Right hindlimb (tissue), 1 donor: ENCODE data around the gene F13A1.
A peak's percentile ranks its signal among the peaks of the same experiment; 100 is the strongest.

ENCODE experiments used
- DNase-seq: peaks from one replicate; pipeline ENCODE4 v3.0.0-alpha.2; 2018

Gene F13A1

GRCh38 chr6:6319952-6320811 is at the start of gene F13A1:
Gene F13A1, minus strand, starts transcription at chr6:6320662. Its CDS starts 1,998 bp downstream, at chr6:6318664.
- DNase-seq: peak; percentile 23

GRCh38 chr6:6368684-6369052 is 48.2 kb upstream of the F13A1 start:
- no peak for DNase-seq

- no peak for DNase-seq
Measured at GRCh38 chr6:6368040-6368683, 47.7 kb upstream of the F13A1 start.

GRCh38 chr6:6366803-6367202 is 46.3 kb upstream of the F13A1 start:
- DNase-seq: no peak

- DNase-seq: no peak
Measured at GRCh38 chr6:6365242-6365641, 44.8 kb upstream of the F13A1 start.

- DNase-seq: no peak
Measured at GRCh38 chr6:6362056-6362840, 41.8 kb upstream of the F13A1 start.

GRCh38 chr6:6357530-6357929 is 37.1 kb upstream of the F13A1 start:
- DNase-seq: no peak

GRCh38 chr6:6357032-6357431 is 36.6 kb upstream of the F13A1 start:
- DNase-seq: no peak

GRCh38 chr6:6352772-6353171 is 32.3 kb upstream of the F13A1 start:
- no peak for DNase-seq

GRCh38 chr6:6351511-6352025 is 31.1 kb upstream of the F13A1 start:
- DNase-seq: no peak

- DNase-seq: no peak
Measured at GRCh38 chr6:6350696-6351095, 30.2 kb upstream of the F13A1 start.

- no peak for DNase-seq
Measured at GRCh38 chr6:6348256-6348655, 27.8 kb upstream of the F13A1 start.

- no peak for DNase-seq
Measured at GRCh38 chr6:6346427-6347023, 26.1 kb upstream of the F13A1 start.

- DNase-seq: no peak
Measured at GRCh38 chr6:6333501-6333900, 13.0 kb upstream of the F13A1 start.

- DNase-seq: no peak
Measured at GRCh38 chr6:6332811-6333244, 12.4 kb upstream of the F13A1 start.

GRCh38 chr6:6331946-6332601 is 11.6 kb upstream of the F13A1 start:
- DNase-seq: no peak

- no peak for DNase-seq
Measured at GRCh38 chr6:6331393-6331792, 10.9 kb upstream of the F13A1 start.

- no peak for DNase-seq
Measured at GRCh38 chr6:6330407-6330806, 9.9 kb upstream of the F13A1 start.

- no peak for DNase-seq
Measured at GRCh38 chr6:6328451-6328850, 8.0 kb upstream of the F13A1 start.

GRCh38 chr6:6323352-6323751 is 2.9 kb upstream of the F13A1 start:
- DNase-seq: no peak

GRCh38 chr6:6320901-6321300 is 439 bp upstream of the F13A1 start:
- no peak for DNase-seq
